ENCODE results near the gene TNRC18. TPM values are rescaled to one million over a fixed set of nuclear protein-coding genes. Genes with fewer than 3 reads are reported as not detected.
"Not testable (repeated sequence)": the region's sequence is repeated elsewhere in the genome, so short reads cannot be mapped to it uniquely, and the experiment has no call there.

TNRC18 gene
- polyA plus RNA-seq, 3 donors from 2014 or later, result 0.42 to 4.1 (median 1.0) TPM

DNA sequence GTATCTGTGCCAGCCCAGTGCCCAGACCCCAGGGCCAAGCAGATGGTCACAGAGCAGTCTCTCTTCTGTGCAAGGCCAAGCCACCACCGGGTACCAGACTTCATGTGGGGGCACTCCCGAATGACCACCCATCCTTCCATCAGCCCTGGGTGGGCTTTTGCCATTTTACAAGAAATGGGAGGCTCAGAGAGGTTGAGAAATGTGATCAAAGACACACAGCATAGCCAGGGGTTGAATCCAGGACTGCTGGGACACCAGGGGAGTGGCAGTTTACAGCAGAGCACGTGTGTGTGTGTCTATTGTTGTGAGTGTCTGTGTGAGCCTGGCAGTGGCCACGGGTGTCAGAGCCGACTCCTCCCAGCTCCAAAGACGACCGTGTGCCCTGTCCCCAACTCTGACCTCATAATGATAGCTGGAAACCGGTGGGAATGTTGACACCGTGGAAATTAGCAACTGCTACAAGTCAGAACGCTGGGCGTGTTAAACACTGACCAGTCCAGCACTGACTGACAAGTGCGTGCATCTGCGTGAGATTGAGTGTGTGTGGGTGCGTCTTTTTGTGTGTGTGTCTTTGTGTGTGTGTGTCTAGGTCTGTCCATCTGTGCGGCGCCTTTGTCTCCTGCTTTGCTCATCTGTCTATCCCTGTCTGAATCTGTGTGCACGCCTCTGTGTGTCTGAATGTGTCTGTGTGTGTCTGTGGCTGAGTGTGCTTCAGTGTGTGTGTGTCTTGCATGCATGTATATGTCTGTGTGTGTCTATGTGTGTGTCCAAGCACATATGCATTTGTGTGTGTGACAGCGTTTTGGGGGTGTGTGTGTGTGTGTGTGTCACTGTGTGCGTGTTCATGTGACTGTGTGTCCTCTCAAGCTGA lies 158.1 kb downstream of the TNRC18 start:
- no peak overlapping the region for H3K4me3 Mint-ChIP-seq
- no peaks in the 10 kb centered on the region for H3K36me3 Mint-ChIP-seq
- H3K9me3 Mint-ChIP-seq, result no peaks in the 10 kb centered on the region
- no peaks in the 10 kb centered on the region for H3K4me1 Mint-ChIP-seq
- DNase-seq, result no peak
- no peak overlapping the region for H3K27ac Mint-ChIP-seq
- H3K27me3 Mint-ChIP-seq (ENCODE audit: low read depth in 3 of 3), result peaks cover 0 to 7% (median 6%) of the 10 kb centered on the region in 3 donors

DNA sequence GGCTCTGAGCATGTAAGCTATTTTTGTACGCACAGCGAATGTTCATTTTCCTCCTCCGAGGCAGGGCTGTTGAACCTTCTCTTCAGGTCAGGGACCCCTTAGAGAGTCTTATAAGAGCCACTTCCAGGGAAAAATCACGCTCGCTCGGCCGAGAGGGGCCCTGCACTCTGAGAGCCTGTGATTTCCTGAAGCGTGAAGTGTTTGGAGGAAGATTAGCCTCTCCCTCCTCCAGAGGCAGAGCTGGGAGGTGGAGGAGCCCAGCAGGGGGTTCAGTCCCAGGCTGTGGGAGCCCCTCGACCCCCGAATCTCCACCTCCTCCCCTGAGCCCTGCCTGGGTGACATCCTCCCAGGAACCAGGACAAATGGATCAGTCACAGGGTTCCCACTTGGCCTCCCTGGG lies 160.6 kb downstream of the TNRC18 start:
- not testable (repeated sequence) for H3K27ac Mint-ChIP-seq; DNase-seq; H3K36me3 Mint-ChIP-seq; H3K27me3 Mint-ChIP-seq (ENCODE audit: low read depth in 3 of 3); H3K9me3 Mint-ChIP-seq; H3K4me3 Mint-ChIP-seq; H3K4me1 Mint-ChIP-seq

- not testable (repeated sequence) for H3K36me3 Mint-ChIP-seq, H3K4me1 Mint-ChIP-seq
Measured at GRCh38 chr7:5260530-5261068, 163.0 kb downstream of the TNRC18 start.

More at GRCh38 chr7:5260530-5261068, 163.0 kb downstream of the TNRC18 start:
- H3K27ac Mint-ChIP-seq; H3K27me3 Mint-ChIP-seq (ENCODE audit: low read depth in 3 of 3); DNase-seq; H3K9me3 Mint-ChIP-seq; H3K4me3 Mint-ChIP-seq: not testable (repeated sequence)

Other genes with a start within 250 kb of the TNRC18 start
- gene WIPI2, start 233.6 kb downstream of the TNRC18 start, polyA plus RNA-seq, result 10 to 100 TPM; 69.7 to 99.5 (median 92.1) TPM
- gene SLC29A4, start 140.9 kb downstream of the TNRC18 start, polyA plus RNA-seq, result under 1 TPM in 2 of 3 donors, not detected in 1; 0.51 to 0.99 TPM
- gene FBXL18, start 90.0 kb upstream of the TNRC18 start, polyA plus RNA-seq, result 1 to 10 TPM in 1 of 3 donors, under 1 TPM in 1, not detected in 1; 0.18 to 2.3 TPM
- gene ACTB, start 106.8 kb upstream of the TNRC18 start, polyA plus RNA-seq, result over 10,000 TPM; 14,703 to 30,361 (median 21,806) TPM
- gene FSCN1, start 169.0 kb upstream of the TNRC18 start, polyA plus RNA-seq, result under 1 TPM in 1 of 3 donors, not detected in 2; 0.22 TPM